Fibroblast of villous mesenchyme (primary cell): ENCODE measurements around the gene SLC1A2. TPM values are rescaled to one million over a fixed set of nuclear protein-coding genes. Genes with fewer than 3 reads are reported as not detected.

Source experiments
- DNase-seq: peaks from one replicate; pipeline ENCODE4 v3.0.0-alpha.2; 2010; ENCODE audit warnings: low read depth
- H3K4me3 ChIP-seq: 2 replicates; pipeline ENCODE4 v1.5.1; 2011; ENCODE audit warnings: low read depth, mild to moderate bottlenecking, low read length
- CTCF ChIP-seq: IDR thresholded peaks from 2 replicates; pipeline ENCODE4 v1.5.1; 2012; ENCODE audit warnings: low read depth, mild to moderate bottlenecking, low read length; ENCODE audit not compliant: insufficient read depth
- total RNA-seq: library from RNA; depleted of rRNA; stranded (reverse); fragments of >200 nt; gene quantifications from 2 replicates; pipeline ENCODE4 v1.2.3, GENCODE V29; 2012

The SLC1A2 gene
- total RNA-seq, 1 donor: 23.7 TPM

- H3K4me3 ChIP-seq: no peak overlapping the region
- TF ChIP-seq CTCF: no peak
- no peak for DNase-seq
These were observed 38.8 kb downstream of the SLC1A2 start for GRCh38 chr11:35380603-35381002.

GRCh38 chr11:35377262-35377661 lies 42.1 kb downstream of the SLC1A2 start:
- TF ChIP-seq CTCF: no peak
- no peak overlapping the region for H3K4me3 ChIP-seq
- DNase-seq: no peak

- H3K4me3 ChIP-seq: no peak overlapping the region
- no peak for TF ChIP-seq CTCF
- no peak for DNase-seq
These were observed 42.7 kb downstream of the SLC1A2 start for GRCh38 chr11:35376613-35377012.

- TF ChIP-seq CTCF: no peak
- no peak overlapping the region for H3K4me3 ChIP-seq
- DNase-seq: no peak
These were observed 43.2 kb downstream of the SLC1A2 start for GRCh38 chr11:35376118-35376510.

GRCh38 chr11:35375332-35376117 lies 43.8 kb downstream of the SLC1A2 start:
- DNase-seq: no peak
- TF ChIP-seq CTCF: no peak
- no peak overlapping the region for H3K4me3 ChIP-seq

- no peak for DNase-seq
- H3K4me3 ChIP-seq: no peak overlapping the region
- TF ChIP-seq CTCF: no peak
These were observed 45.9 kb downstream of the SLC1A2 start for GRCh38 chr11:35373284-35373933.
